KMS-11 (cell line): ENCODE measurements around the gene CDHR1.

ENCODE experiments used
- H2AFZ ChIP-seq: fragments of 200-600 bp; sonication (generic); 2 replicates; pipeline ENCODE4 v1.6.1; 2016; ENCODE audit warnings: antibody characterized with exemption, mixed run types, low read depth
- H3K27ac ChIP-seq: fragments of 200-600 bp; sonication (generic); 2 replicates; pipeline ENCODE4 v1.6.1; 2016; ENCODE audit warnings: mild to moderate bottlenecking, mixed run types
- H3K27me3 ChIP-seq: fragments of 200-600 bp; sonication (generic); 2 replicates; pipeline ENCODE4 v1.6.1; 2017; ENCODE audit warnings: mild to moderate bottlenecking, low read depth, mixed run types, moderate library complexity; ENCODE audit not compliant: insufficient read depth
- H3K36me3 ChIP-seq: fragments of 200-600 bp; sonication (generic); 2 replicates; pipeline ENCODE4 v1.6.1; 2017; ENCODE audit warnings: mild to moderate bottlenecking, mixed run types; ENCODE audit not compliant: insufficient read depth
- H3K4me1 ChIP-seq: fragments of 200-600 bp; sonication (generic); 2 replicates; pipeline ENCODE4 v1.6.1; 2016; ENCODE audit warnings: mild to moderate bottlenecking, low read depth, mixed run types; ENCODE audit not compliant: poor library complexity, severe bottlenecking
- H3K4me2 ChIP-seq: fragments of 200-600 bp; sonication (generic); 2 replicates; pipeline ENCODE4 v1.7.0; 2016; ENCODE audit warnings: mild to moderate bottlenecking, mixed run types
- H3K4me3 ChIP-seq: fragments of 200-600 bp; sonication (generic); IDR thresholded peaks from 2 replicates; pipeline ENCODE4 v1.6.1; 2017; ENCODE audit warnings: low read depth, low read length, mixed read lengths; ENCODE audit not compliant: insufficient read depth
- H3K79me2 ChIP-seq: fragments of 200-600 bp; sonication (generic); 2 replicates; pipeline ENCODE4 v1.6.1; 2016; ENCODE audit warnings: low read depth, mixed run types; ENCODE audit not compliant: insufficient read depth
- H3K9ac ChIP-seq: fragments of 200-600 bp; sonication (generic); 2 replicates; pipeline ENCODE4 v1.6.1; 2016; ENCODE audit warnings: mild to moderate bottlenecking, mixed run types
- H4K20me1 ChIP-seq: fragments of 200-600 bp; sonication (generic); 2 replicates; pipeline ENCODE4 v1.6.1; 2016; ENCODE audit warnings: mild to moderate bottlenecking, mixed run types; ENCODE audit not compliant: insufficient read depth
- CTCF ChIP-seq: fragments of 200-600 bp; sonication (generic); conservative IDR thresholded peaks from 2 replicates; pipeline ENCODE4 v1.6.1; 2017; ENCODE audit warnings: low read depth, mild to moderate bottlenecking, antibody characterized with exemption, low read length, moderate library complexity, mixed read lengths

CDHR1 gene

GRCh38 chr10:84226616-84227015, 32.3 kb downstream of the CDHR1 start:
- TF ChIP-seq CTCF = no peak
- no peaks in the 10 kb centered on the region for H4K20me1 ChIP-seq
- no peak overlapping the region for H3K9ac ChIP-seq
- H3K4me3 ChIP-seq = no peak overlapping the region
- no peaks in the 10 kb centered on the region for H3K4me1 ChIP-seq
- no peaks in the 10 kb centered on the region for H3K79me2 ChIP-seq
- H3K4me2 ChIP-seq = no peak overlapping the region
- no peak overlapping the region for H2AFZ ChIP-seq
- no peaks in the 10 kb centered on the region for H3K27me3 ChIP-seq
- no peak overlapping the region for H3K27ac ChIP-seq
- H3K36me3 ChIP-seq = no peaks in the 10 kb centered on the region

GRCh38 chr10:84227810-84228209, 33.5 kb downstream of the CDHR1 start:
- H3K4me3 ChIP-seq = no peak overlapping the region
- no peaks in the 10 kb centered on the region for H3K4me1 ChIP-seq
- H3K36me3 ChIP-seq = no peaks in the 10 kb centered on the region
- H3K9ac ChIP-seq = no peak overlapping the region
- TF ChIP-seq CTCF = no peak
- H3K4me2 ChIP-seq = no peak overlapping the region
- no peaks in the 10 kb centered on the region for H3K27me3 ChIP-seq
- H4K20me1 ChIP-seq = no peaks in the 10 kb centered on the region
- H3K79me2 ChIP-seq = no peaks in the 10 kb centered on the region
- no peak overlapping the region for H2AFZ ChIP-seq
- no peak overlapping the region for H3K27ac ChIP-seq

GRCh38 chr10:84230359-84230758, 36.0 kb downstream of the CDHR1 start:
- Histone ChIP-seq H3K4me2 (no peak overlapping the region), H4K20me1 (no peaks in the 10 kb centered on the region), H3K4me1 (no peaks in the 10 kb centered on the region), H3K9ac (no peak overlapping the region), H3K4me3 (no peak overlapping the region), H3K27me3 (no peaks in the 10 kb centered on the region), H2AFZ (no peak overlapping the region), H3K27ac (no peak overlapping the region), H3K79me2 (no peaks in the 10 kb centered on the region), H3K36me3 (no peaks in the 10 kb centered on the region)
- TF ChIP-seq CTCF = no peak

GRCh38 chr10:84232376-84232775, 38.0 kb downstream of the CDHR1 start:
- Histone ChIP-seq H3K27me3 (no peaks in the 10 kb centered on the region), H3K79me2 (no peaks in the 10 kb centered on the region), H3K9ac (no peak overlapping the region)

More at GRCh38 chr10:84232376-84232775, 38.0 kb downstream of the CDHR1 start:
- Histone ChIP-seq H3K27ac (no peak overlapping the region), H3K4me1 (no peaks in the 10 kb centered on the region), H3K36me3 (no peaks in the 10 kb centered on the region), H3K4me2 (no peak overlapping the region), H2AFZ (no peak overlapping the region), H4K20me1 (no peaks in the 10 kb centered on the region), H3K4me3 (no peak overlapping the region)
- no peak for TF ChIP-seq CTCF
